Activated T-helper 1 cell treated with anti-CD3 and anti-CD28 coated beads, Interleukin-12 subunit alpha, Interleukin-12 subunit beta, Interleukin-2, Interleukin-4 antibody, amounts not matched to agents 30 ng/mL and 10 ng/mL and 1 ng/mL, durations not matched to agents 14 hours and 24 hours and 36 hours (primary cell): Measurements from ENCODE around the gene IKZF1. TPM values are rescaled to one million over a fixed set of nuclear protein-coding genes. Genes with fewer than 3 reads are reported as not detected.
A peak's percentile ranks its signal among the peaks of the same experiment; 100 is the strongest.

Source experiments
- DNase-seq: peaks from one replicate; pipeline ENCODE4 v3.0.0; 2021; ENCODE audit warnings: low spot score
- H3K27ac Mint-ChIP-seq: one replicate; pipeline ENCODE4 v1.8.0; 2021; ENCODE audit warnings: mild to moderate bottlenecking, mixed read lengths
- H3K27me3 Mint-ChIP-seq: one replicate; pipeline ENCODE4 v1.8.0; 2022; ENCODE audit warnings: mild to moderate bottlenecking, moderate library complexity, mixed read lengths; ENCODE audit not compliant: insufficient read depth
- H3K36me3 Mint-ChIP-seq: one replicate; pipeline ENCODE4 v1.8.0; 2021; ENCODE audit warnings: low read depth, mixed read lengths
- H3K4me1 Mint-ChIP-seq: one replicate; pipeline ENCODE4 v1.8.0; 2021; ENCODE audit warnings: low read depth, mixed read lengths
- H3K4me3 Mint-ChIP-seq: one replicate; pipeline ENCODE4 v1.8.0; 2021; ENCODE audit warnings: mild to moderate bottlenecking, moderate library complexity, mixed read lengths
- H3K9me3 Mint-ChIP-seq: one replicate; pipeline ENCODE4 v1.8.0; 2021; ENCODE audit warnings: mixed read lengths
- intact Hi-C: fragments of 100-400 bp; cut with micrococcal nuclease; formaldehyde crosslinking; loops from one replicate; pipeline ENCODE4 v1.15.1; 2024
- total RNA-seq: library from RNA; stranded (reverse); gene quantifications from 2 replicates; pipeline ENCODE4 v1.2.3, GENCODE V29; 2022

The IKZF1 gene
- total RNA-seq, 1 donor from 2014 or later, result 324 TPM

- Mint-ChIP-seq H3K9me3 (no peaks in the 10 kb centered on the region), H3K27me3 (no peaks in the 10 kb centered on the region), H3K4me1 (peaks cover 100% of the 10 kb centered on the region), H3K36me3 (peaks cover 68% of the 10 kb centered on the region), H3K4me3 (peak overlapping the region; percentile 45), H3K27ac (peak overlapping the region; percentile 85)
- intact Hi-C loops, result loop anchor here (1.0 to 5.0 kb wide), 11 partner anchors 9 to 277 kb away; partner anchors contain the start of gene ZPBP
- DNase-seq, result no peak
These were observed 64.9 kb downstream of the IKZF1 start for GRCh38 chr7:50369143-50370026.

- Mint-ChIP-seq H3K9me3 (no peaks in the 10 kb centered on the region), H3K36me3 (peaks cover 67% of the 10 kb centered on the region), H3K4me3 (no peak overlapping the region), H3K4me1 (peaks cover 100% of the 10 kb centered on the region), H3K27me3 (no peaks in the 10 kb centered on the region), H3K27ac (peak overlapping the region; percentile 94)
- intact Hi-C loops, result loop anchor here (5.0 kb wide), 1 partner anchor 76 kb away; no protein-coding TSS in a partner anchor
- no peak for DNase-seq
These were observed 66.4 kb downstream of the IKZF1 start for GRCh38 chr7:50370884-50371283.

GRCh38 chr7:50371551-50372021 is 67.1 kb downstream of the IKZF1 start:
- Mint-ChIP-seq H3K9me3 (no peaks in the 10 kb centered on the region), H3K27me3 (no peaks in the 10 kb centered on the region), H3K36me3 (peaks cover 67% of the 10 kb centered on the region), H3K4me1 (peaks cover 100% of the 10 kb centered on the region), H3K4me3 (peak overlapping the region; percentile 55), H3K27ac (peak overlapping the region; percentile 94)
- intact Hi-C loops, result loop anchor here (1.0 to 5.0 kb wide), 3 partner anchors 22 to 76 kb away; no protein-coding TSS in a partner anchor
- DNase-seq, result no peak

GRCh38 chr7:50372923-50373322 is 68.4 kb downstream of the IKZF1 start:
- intact Hi-C loops, result loop anchor here (1.0 to 5.0 kb wide), 3 partner anchors 20 to 74 kb away; no protein-coding TSS in a partner anchor
- H3K27me3 Mint-ChIP-seq, result no peaks in the 10 kb centered on the region
- H3K9me3 Mint-ChIP-seq, result no peaks in the 10 kb centered on the region
- peaks cover 68% of the 10 kb centered on the region for H3K36me3 Mint-ChIP-seq
- H3K4me3 Mint-ChIP-seq, result peak overlapping the region; percentile 19
- DNase-seq, result no peak
- peaks cover 100% of the 10 kb centered on the region for H3K4me1 Mint-ChIP-seq
- peak overlapping the region; percentile 94 for H3K27ac Mint-ChIP-seq

GRCh38 chr7:50376056-50376820 is 71.7 kb downstream of the IKZF1 start:
- Mint-ChIP-seq H3K27me3 (no peaks in the 10 kb centered on the region), H3K9me3 (no peaks in the 10 kb centered on the region), H3K27ac (peak overlapping the region; percentile 91), H3K4me1 (peaks cover 98% of the 10 kb centered on the region), H3K4me3 (no peak overlapping the region), H3K36me3 (peaks cover 84% of the 10 kb centered on the region)
- DNase-seq, result no peak
- intact Hi-C loops, result no loop called here

- Mint-ChIP-seq H3K27ac (peak overlapping the region; percentile 91), H3K4me3 (peak overlapping the region; percentile 28), H3K36me3 (peaks cover 83% of the 10 kb centered on the region), H3K4me1 (peaks cover 94% of the 10 kb centered on the region), H3K9me3 (no peaks in the 10 kb centered on the region), H3K27me3 (no peaks in the 10 kb centered on the region)
- intact Hi-C loops, result no loop called here
- no peak for DNase-seq
These were observed 72.8 kb downstream of the IKZF1 start for GRCh38 chr7:50377356-50377755.

- Mint-ChIP-seq H3K36me3 (peaks cover 87% of the 10 kb centered on the region), H3K27me3 (no peaks in the 10 kb centered on the region), H3K27ac (peak overlapping the region; percentile 69), H3K9me3 (no peaks in the 10 kb centered on the region), H3K4me1 (peaks cover 93% of the 10 kb centered on the region), H3K4me3 (no peak overlapping the region)
- DNase-seq, result no peak
- intact Hi-C loops, result no loop called here
These were observed 74.6 kb downstream of the IKZF1 start for GRCh38 chr7:50379082-50379481.

GRCh38 chr7:50379539-50379938 is 75.0 kb downstream of the IKZF1 start:
- peaks cover 93% of the 10 kb centered on the region for H3K4me1 Mint-ChIP-seq
- H3K4me3 Mint-ChIP-seq, result no peak overlapping the region
- intact Hi-C loops, result no loop called here
- H3K27me3 Mint-ChIP-seq, result no peaks in the 10 kb centered on the region
- H3K36me3 Mint-ChIP-seq, result peaks cover 88% of the 10 kb centered on the region
- H3K27ac Mint-ChIP-seq, result peak overlapping the region; percentile 69
- no peaks in the 10 kb centered on the region for H3K9me3 Mint-ChIP-seq
- no peak for DNase-seq

- Mint-ChIP-seq H3K36me3 (peaks cover 82% of the 10 kb centered on the region), H3K4me3 (no peak overlapping the region), H3K27me3 (no peaks in the 10 kb centered on the region), H3K4me1 (peaks cover 75% of the 10 kb centered on the region), H3K27ac (peak overlapping the region; percentile 68), H3K9me3 (no peaks in the 10 kb centered on the region)
- no peak for DNase-seq
- intact Hi-C loops, result no loop called here
These were observed 77.9 kb downstream of the IKZF1 start for GRCh38 chr7:50382455-50382854.

- Mint-ChIP-seq H3K4me1 (peaks cover 73% of the 10 kb centered on the region), H3K4me3 (no peak overlapping the region), H3K36me3 (peaks cover 73% of the 10 kb centered on the region), H3K27me3 (no peaks in the 10 kb centered on the region), H3K9me3 (no peaks in the 10 kb centered on the region), H3K27ac (peak overlapping the region; percentile 54)
- no peak for DNase-seq
- intact Hi-C loops, result no loop called here
These were observed 82.8 kb downstream of the IKZF1 start for GRCh38 chr7:50387351-50387750.

- Mint-ChIP-seq H3K27me3 (no peaks in the 10 kb centered on the region), H3K9me3 (no peaks in the 10 kb centered on the region), H3K27ac (peak overlapping the region; percentile 84), H3K4me3 (no peak overlapping the region), H3K36me3 (peaks cover 70% of the 10 kb centered on the region), H3K4me1 (peaks cover 72% of the 10 kb centered on the region)
- no peak for DNase-seq
- intact Hi-C loops, result loop anchor here (1.0 kb wide), 1 partner anchor 9 kb away; no protein-coding TSS in a partner anchor
These were observed 85.4 kb downstream of the IKZF1 start for GRCh38 chr7:50389961-50390360.

GRCh38 chr7:50391386-50391785 is 86.9 kb downstream of the IKZF1 start:
- Mint-ChIP-seq H3K36me3 (peaks cover 67% of the 10 kb centered on the region), H3K27ac (peak overlapping the region; percentile 82), H3K4me3 (peak overlapping the region; percentile 48)

More at GRCh38 chr7:50391386-50391785, 86.9 kb downstream of the IKZF1 start:
- peaks cover 75% of the 10 kb centered on the region for H3K4me1 Mint-ChIP-seq
- no peaks in the 10 kb centered on the region for H3K27me3 Mint-ChIP-seq
- DNase-seq, result no peak
- intact Hi-C loops, result no loop called here
- no peaks in the 10 kb centered on the region for H3K9me3 Mint-ChIP-seq
